ENCODE data around the gene TIMM22.

The TIMM22 gene

GRCh38 chr17:979539-980405 is 17.2 kb upstream of the TIMM22 start, which contains the start of gene NXN:
TSS of gene NXN (minus strand) at chr17:979776.
- H3K4me3 ChIP-seq (ENCODE audit: low read length), result peak within 1 kb of the TSS; percentile 87
- peak; percentile 26 for TF ChIP-seq CTCF (conservative IDR thresholded peaks at IDR 0.05; ENCODE audit: low read depth, low read length)
- no peak for DNase-seq (ENCODE audit: low read depth)

GRCh38 chr17:980406-981291 is 16.3 kb upstream of the TIMM22 start:
- no peak for DNase-seq (ENCODE audit: low read depth)
- H3K4me3 ChIP-seq (ENCODE audit: low read length), result peak overlapping the region; percentile 55
- peak; percentile 74 for TF ChIP-seq CTCF (conservative IDR thresholded peaks at IDR 0.05; ENCODE audit: low read depth, low read length)

- no peak overlapping the region for H3K4me3 ChIP-seq (ENCODE audit: low read length)
- no peak for TF ChIP-seq CTCF (conservative IDR thresholded peaks at IDR 0.05; ENCODE audit: low read depth, low read length)
- DNase-seq (ENCODE audit: low read depth), result no peak
These were observed 15.7 kb upstream of the TIMM22 start for GRCh38 chr17:981292-981658.

GRCh38 chr17:983921-984320 is 13.0 kb upstream of the TIMM22 start:
- DNase-seq (ENCODE audit: low read depth), result no peak
- H3K4me3 ChIP-seq (ENCODE audit: low read length), result no peak overlapping the region
- no peak for TF ChIP-seq CTCF (conservative IDR thresholded peaks at IDR 0.05; ENCODE audit: low read depth, low read length)

- no peak for TF ChIP-seq CTCF (conservative IDR thresholded peaks at IDR 0.05; ENCODE audit: low read depth, low read length)
- no peak overlapping the region for H3K4me3 ChIP-seq (ENCODE audit: low read length)
- no peak for DNase-seq (ENCODE audit: low read depth)
These were observed 10.5 kb upstream of the TIMM22 start for GRCh38 chr17:986322-986929.

GRCh38 chr17:987931-988330 is 9.0 kb upstream of the TIMM22 start:
- no peak overlapping the region for H3K4me3 ChIP-seq (ENCODE audit: low read length)
- no peak for DNase-seq (ENCODE audit: low read depth)
- no peak for TF ChIP-seq CTCF (conservative IDR thresholded peaks at IDR 0.05; ENCODE audit: low read depth, low read length)
